ENCODE measurements around the gene TAF1.

TAF1 gene

GRCh38 chrX:71515038-71515396 lies 148.9 kb downstream of the TAF1 start:
- Histone ChIP-seq H3K27me3 (ENCODE audit: insufficient read depth, low read length) (no peaks in the 10 kb centered on the region), H3K36me3 (ENCODE audit: insufficient read depth, low read depth, low read length) (no peaks in the 10 kb centered on the region)

More at GRCh38 chrX:71515038-71515396, 148.9 kb downstream of the TAF1 start:
- Histone ChIP-seq H3K9me3 (ENCODE audit: insufficient read depth, low read depth, low read length) (no peaks in the 10 kb centered on the region), H3K4me3 (ENCODE audit: low read length) (no peak overlapping the region), H3K27ac (ENCODE audit: low read length) (no peak overlapping the region), H3K4me1 (ENCODE audit: insufficient read depth, low read length) (no peaks in the 10 kb centered on the region), H3K9ac (ENCODE audit: low read depth, low read length) (no peak overlapping the region)

Data from iPS-20b (cell line).